Adrenal gland (tissue), 5 donors: ENCODE measurements around the gene FOXA3.

Source experiments
- CTCF ChIP-seq, 6 experiments: fragments of 450-650 bp in 4 of 6; fragments of 200-600 bp in 2 of 6; sonication (generic) in 1 of 6; IDR thresholded peaks; 1 replicate in 5 of 6; 2 replicates in 1 of 6; pipeline versions ENCODE4 v1.5.1 to v1.8.0; 2016 to 2021; ENCODE audit warnings: antibody characterized with exemption in 6 of 6, mild to moderate bottlenecking in 2 of 6, moderate library complexity in 1 of 6
- POLR2A ChIP-seq, 2 donors: fragments of 450-650 bp; IDR thresholded peaks; one replicate each; pipeline ENCODE4 v1.6.1; 2017; ENCODE audit warnings: antibody characterized with exemption in 2 of 2, mild to moderate bottlenecking in 2 of 2, moderate library complexity in 1 of 2
- donor health status: DM: no; HTN: no; CAD: no.

GRCh38 chr19:45899253-45899652 lies 35.1 kb downstream of the FOXA3 start:
- TF ChIP-seq CTCF (IDR thresholded peaks at IDR 0.05) (no peak), POLR2A (IDR thresholded peaks at IDR 0.05) (no peak)
